Measurements from ENCODE around the gene NUB1.

Gene NUB1

DNA sequence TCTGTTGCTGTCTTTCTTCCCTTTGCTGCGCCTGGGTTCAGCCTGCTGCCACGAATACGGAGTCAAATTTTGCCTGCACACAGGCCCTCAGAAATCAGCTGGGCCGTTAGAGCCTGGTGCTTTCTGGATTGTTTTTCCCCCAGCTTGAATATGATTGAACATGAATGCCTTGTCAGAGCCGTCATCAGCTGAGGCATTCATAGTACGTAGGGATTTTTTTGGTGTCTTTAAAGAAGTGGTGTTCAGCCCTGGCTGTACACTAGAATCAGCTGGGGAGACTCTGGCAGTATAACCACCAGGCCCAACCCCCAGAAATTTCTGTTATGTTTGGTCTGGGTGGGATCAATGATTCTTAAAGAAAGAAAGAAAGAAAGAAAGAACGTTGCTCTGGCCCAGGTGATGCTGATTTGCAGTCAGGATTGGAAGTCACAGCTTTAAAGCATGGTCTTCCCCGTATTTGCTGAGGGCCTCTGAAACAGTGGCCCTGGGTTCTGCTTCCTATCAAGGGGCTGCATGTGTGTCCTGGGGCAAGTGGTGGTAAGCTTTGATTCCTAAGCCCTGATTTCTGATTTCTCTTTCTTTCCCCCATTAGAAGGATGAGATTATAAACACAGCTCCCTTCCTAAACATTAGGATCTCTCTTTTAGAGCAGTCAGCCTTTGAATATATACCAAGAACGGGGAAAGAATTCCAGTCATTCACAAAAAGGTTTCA, 24.7 kb downstream of the NUB1 start:
- in situ Hi-C loops (cut with MboI; ENCODE audit: low sequenced_read_pairs): no loop called here
- peaks cover 10% of the 10 kb centered on the region for H3K36me3 ChIP-seq (replicated peaks)
- H3K9me3 ChIP-seq: no peaks in the 10 kb centered on the region
- H3K4me1 ChIP-seq: no peaks in the 10 kb centered on the region
- no peak for DNase-seq (ENCODE audit: low spot score in 2 of 2)
- H3K27me3 ChIP-seq (ENCODE audit: low read depth): no peaks in the 10 kb centered on the region
- no peak overlapping the region for H3K4me3 ChIP-seq

- H3K27me3 ChIP-seq (ENCODE audit: low read depth): no peaks in the 10 kb centered on the region
- H3K9me3 ChIP-seq: no peaks in the 10 kb centered on the region
- DNase-seq (ENCODE audit: low spot score in 2 of 2): no peak
- in situ Hi-C loops (cut with MboI; ENCODE audit: low sequenced_read_pairs): no loop called here
- no peaks in the 10 kb centered on the region for H3K4me1 ChIP-seq
- H3K4me3 ChIP-seq: no peak overlapping the region
- peaks cover 10% of the 10 kb centered on the region for H3K36me3 ChIP-seq (replicated peaks)
Observed at GRCh38 chr7:151366880-151367222, 25.2 kb downstream of the NUB1 start.

DNA sequence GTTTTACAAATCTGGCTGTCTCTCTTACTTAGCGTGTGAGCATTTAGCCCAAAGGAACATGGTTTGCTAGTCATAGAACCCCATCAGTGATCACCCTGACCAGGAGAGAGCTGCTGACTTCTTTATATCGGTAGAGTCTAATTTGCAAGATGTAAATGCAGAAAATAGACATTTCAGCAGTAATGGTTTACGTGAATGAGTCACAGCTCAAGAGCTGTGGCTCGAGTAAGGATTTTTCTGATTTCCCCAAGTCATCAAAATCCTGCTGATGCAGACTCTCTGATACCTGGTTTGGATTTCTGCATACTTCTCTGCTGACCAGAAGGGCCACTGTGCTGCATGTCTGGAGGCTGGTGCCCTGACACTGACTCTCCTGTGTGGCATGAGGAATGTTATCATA, 25.7 kb downstream of the NUB1 start:
- Histone ChIP-seq H3K36me3 (replicated peaks) (peaks cover 10% of the 10 kb centered on the region), H3K9me3 (no peaks in the 10 kb centered on the region), H3K4me1 (no peaks in the 10 kb centered on the region), H3K27me3 (ENCODE audit: low read depth) (no peaks in the 10 kb centered on the region), H3K4me3 (no peak overlapping the region)
- in situ Hi-C loops (cut with MboI; ENCODE audit: low sequenced_read_pairs): no loop called here
- DNase-seq (ENCODE audit: low spot score in 2 of 2): no peak

DNA sequence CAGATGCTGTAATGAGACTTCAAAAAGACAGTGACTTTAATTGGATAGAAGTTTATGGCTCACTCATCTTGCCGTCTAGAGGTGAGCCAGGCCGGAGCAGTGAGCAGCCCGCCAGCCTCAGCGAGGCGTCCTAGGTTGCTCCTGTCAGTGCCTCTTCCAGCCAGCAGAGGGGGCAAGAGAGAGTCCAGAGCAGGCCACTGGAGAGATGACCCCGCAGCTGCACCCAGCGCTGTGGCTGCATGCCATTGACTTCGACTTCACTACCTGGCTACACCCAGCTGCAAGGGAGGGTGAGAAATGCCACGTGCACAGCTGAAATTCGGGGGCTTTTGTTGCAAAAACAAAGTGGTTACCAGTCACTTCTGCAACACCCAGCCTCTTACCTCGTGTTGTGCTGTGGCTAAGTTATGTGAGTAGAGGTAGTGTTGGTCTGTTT, 26.5 kb downstream of the NUB1 start:
- peak; percentile 69 to 90 for DNase-seq (ENCODE audit: low spot score in 2 of 2)
- H3K4me1 ChIP-seq: no peaks in the 10 kb centered on the region
- no peaks in the 10 kb centered on the region for H3K27me3 ChIP-seq (ENCODE audit: low read depth)
- peaks cover 6% of the 10 kb centered on the region for H3K36me3 ChIP-seq (replicated peaks)
- no peak overlapping the region for H3K4me3 ChIP-seq
- no peaks in the 10 kb centered on the region for H3K9me3 ChIP-seq
- in situ Hi-C loops (cut with MboI; ENCODE audit: low sequenced_read_pairs): no loop called here

DNA sequence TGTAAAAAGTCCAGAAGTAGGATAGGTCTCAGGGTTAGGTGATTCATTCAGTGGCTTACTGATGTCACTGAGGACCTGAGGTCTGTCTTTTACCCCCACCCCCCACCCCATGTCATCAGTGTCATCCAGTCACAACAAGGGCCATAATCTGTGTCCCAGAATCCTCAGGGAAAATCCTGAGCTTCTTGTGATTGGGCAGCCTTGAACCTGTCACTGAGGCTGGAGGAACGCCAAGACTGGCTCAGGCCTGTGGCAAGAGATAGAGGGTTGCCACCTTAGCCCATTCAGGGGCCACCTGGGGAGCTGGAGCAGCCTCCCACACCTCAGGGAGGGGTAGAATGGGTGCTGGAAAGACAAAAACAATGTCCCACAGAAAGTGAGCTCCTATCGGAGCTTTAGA, 29.7 kb downstream of the NUB1 start:
- Histone ChIP-seq H3K9me3 (no peaks in the 10 kb centered on the region), H3K4me1 (no peaks in the 10 kb centered on the region), H3K36me3 (replicated peaks) (peaks cover 6% of the 10 kb centered on the region), H3K27me3 (ENCODE audit: low read depth) (no peaks in the 10 kb centered on the region), H3K4me3 (no peak overlapping the region)
- no peak for DNase-seq (ENCODE audit: low spot score in 2 of 2)
- in situ Hi-C loops (cut with MboI; ENCODE audit: low sequenced_read_pairs): loop anchor here (10.0 kb wide), 1 partner anchor 394 kb away; no protein-coding TSS in a partner anchor

DNA sequence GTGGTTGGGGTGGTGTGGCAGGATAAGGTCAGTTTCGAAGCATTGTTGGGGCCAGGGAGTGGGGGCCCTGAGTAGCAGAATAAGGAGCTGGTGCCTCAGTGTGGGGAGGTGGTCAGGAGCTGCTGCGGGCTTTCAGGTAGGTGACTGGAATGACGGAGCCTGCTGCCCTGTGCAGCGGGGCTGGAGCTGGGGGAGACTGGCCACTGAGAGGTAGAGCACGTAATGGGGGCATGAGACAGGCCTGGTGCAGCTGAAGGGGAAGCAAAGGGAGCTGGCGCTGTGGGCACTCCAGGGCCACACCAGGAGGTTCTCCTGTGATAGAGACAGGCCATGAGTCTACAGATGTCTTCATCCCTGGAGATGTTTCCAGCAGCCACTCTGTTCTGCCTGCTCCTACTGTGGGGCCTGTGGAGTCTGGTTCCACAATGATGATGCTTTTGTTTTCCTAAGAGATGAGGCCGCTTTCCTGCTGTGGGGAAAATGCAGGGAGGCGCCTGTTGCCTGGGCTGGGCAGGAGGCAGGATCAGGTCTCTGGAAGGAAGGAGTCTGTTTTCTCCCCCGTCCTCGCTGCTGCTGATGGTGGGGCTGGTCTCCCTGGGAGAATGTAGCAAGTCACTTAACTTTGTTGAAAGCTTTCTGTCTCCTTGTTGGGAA, 31.1 kb downstream of the NUB1 start:
- Histone ChIP-seq H3K4me3 (no peak overlapping the region), H3K36me3 (replicated peaks) (peaks cover 6% of the 10 kb centered on the region), H3K27me3 (ENCODE audit: low read depth) (no peaks in the 10 kb centered on the region), H3K9me3 (no peaks in the 10 kb centered on the region), H3K4me1 (no peaks in the 10 kb centered on the region)
- no peak for DNase-seq (ENCODE audit: low spot score in 2 of 2)
- in situ Hi-C loops (cut with MboI; ENCODE audit: low sequenced_read_pairs): loop anchor here (10.0 kb wide), 1 partner anchor 392 kb away; no protein-coding TSS in a partner anchor

- Histone ChIP-seq H3K27me3 (ENCODE audit: low read depth) (no peaks in the 10 kb centered on the region), H3K4me1 (no peaks in the 10 kb centered on the region), H3K9me3 (no peaks in the 10 kb centered on the region), H3K4me3 (no peak overlapping the region), H3K36me3 (replicated peaks) (peaks cover 4% of the 10 kb centered on the region)
- in situ Hi-C loops (cut with MboI; ENCODE audit: low sequenced_read_pairs): loop anchor here (10.0 kb wide), 1 partner anchor 391 kb away; no protein-coding TSS in a partner anchor
- DNase-seq (ENCODE audit: low spot score in 2 of 2): no peak
Observed at GRCh38 chr7:151373599-151373998, 32.0 kb downstream of the NUB1 start.

DNA sequence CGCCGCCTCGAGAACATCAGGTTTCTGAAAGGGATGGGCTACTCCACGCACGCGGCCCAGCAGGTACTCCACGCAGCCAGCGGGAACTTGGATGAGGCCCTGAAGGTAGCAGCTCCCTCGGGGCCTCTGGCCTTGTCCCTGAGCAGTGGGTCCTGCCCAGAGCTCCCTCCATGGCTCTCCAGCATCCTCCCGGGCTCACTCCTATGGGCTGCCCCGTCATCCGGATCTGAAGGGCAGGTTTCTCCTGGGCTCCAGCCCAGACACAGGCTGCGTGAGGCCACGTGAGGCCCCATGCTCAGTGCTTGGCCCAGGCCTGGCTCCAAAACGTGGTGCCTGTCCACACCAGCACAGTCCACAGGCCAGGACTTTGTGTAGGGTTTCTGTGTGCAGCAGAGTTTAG, 32.5 kb downstream of the NUB1 start:
- peaks cover under 1% of the 10 kb centered on the region; the same call in 1 of the 2 replicates for H3K36me3 ChIP-seq (replicated peaks)
- in situ Hi-C loops (cut with MboI; ENCODE audit: low sequenced_read_pairs): loop anchor here (10.0 kb wide), 1 partner anchor 391 kb away; no protein-coding TSS in a partner anchor
- H3K9me3 ChIP-seq: no peaks in the 10 kb centered on the region
- no peaks in the 10 kb centered on the region for H3K27me3 ChIP-seq (ENCODE audit: low read depth)
- no peak overlapping the region for H3K4me3 ChIP-seq
- no peaks in the 10 kb centered on the region for H3K4me1 ChIP-seq
- no peak for DNase-seq (ENCODE audit: low spot score in 2 of 2)

GRCh38 chr7:151374726-151375125, 33.1 kb downstream of the NUB1 start:
- no peak for DNase-seq (ENCODE audit: low spot score in 2 of 2)
- in situ Hi-C loops (cut with MboI; ENCODE audit: low sequenced_read_pairs): loop anchor here (10.0 kb wide), 1 partner anchor 390 kb away; no protein-coding TSS in a partner anchor
- Histone ChIP-seq H3K9me3 (no peaks in the 10 kb centered on the region), H3K4me3 (no peak overlapping the region), H3K27me3 (ENCODE audit: low read depth) (no peaks in the 10 kb centered on the region), H3K4me1 (no peaks in the 10 kb centered on the region), H3K36me3 (replicated peaks) (no peaks in the 10 kb centered on the region)

- Histone ChIP-seq H3K27me3 (ENCODE audit: low read depth) (no peaks in the 10 kb centered on the region), H3K4me3 (no peak overlapping the region), H3K36me3 (replicated peaks) (no peaks in the 10 kb centered on the region), H3K9me3 (no peaks in the 10 kb centered on the region), H3K4me1 (no peaks in the 10 kb centered on the region)
- no peak for DNase-seq (ENCODE audit: low spot score in 2 of 2)
- in situ Hi-C loops (cut with MboI; ENCODE audit: low sequenced_read_pairs): loop anchor here (10.0 kb wide), 1 partner anchor 389 kb away; no protein-coding TSS in a partner anchor
Observed at GRCh38 chr7:151375530-151376217, 34.1 kb downstream of the NUB1 start.

- no peaks in the 10 kb centered on the region for H3K4me1 ChIP-seq
- H3K9me3 ChIP-seq: no peaks in the 10 kb centered on the region
- H3K27me3 ChIP-seq (ENCODE audit: low read depth): no peaks in the 10 kb centered on the region
- H3K4me3 ChIP-seq: no peak overlapping the region
- no peaks in the 10 kb centered on the region for H3K36me3 ChIP-seq (replicated peaks)
- in situ Hi-C loops (cut with MboI; ENCODE audit: low sequenced_read_pairs): loop anchor here (10.0 kb wide), 1 partner anchor 388 kb away; no protein-coding TSS in a partner anchor
- no peak for DNase-seq (ENCODE audit: low spot score in 2 of 2)
Observed at GRCh38 chr7:151376218-151376902, 34.7 kb downstream of the NUB1 start.

DNA sequence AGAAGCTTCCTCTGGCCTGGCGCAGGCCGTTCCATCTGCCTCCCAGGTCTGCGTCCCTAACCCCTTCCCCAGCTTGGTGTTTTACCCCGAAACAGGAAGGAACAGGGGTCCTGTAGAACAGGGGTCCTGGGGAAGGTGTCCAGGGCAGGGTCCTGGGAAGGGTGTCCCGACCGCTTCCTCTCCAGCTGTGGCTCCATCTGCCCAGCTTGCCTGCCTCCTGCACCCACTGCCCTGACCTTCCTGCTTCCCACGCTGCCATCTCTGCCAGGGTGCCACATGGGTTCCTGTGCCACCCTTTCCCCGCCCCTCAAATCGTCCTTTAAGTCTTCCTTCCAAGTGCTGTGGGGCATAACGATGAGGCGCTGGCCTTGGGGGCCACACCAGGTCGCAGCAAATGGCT, 35.8 kb downstream of the NUB1 start:
- in situ Hi-C loops (cut with MboI; ENCODE audit: low sequenced_read_pairs): loop anchor here (10.0 kb wide), 1 partner anchor 387 kb away; no protein-coding TSS in a partner anchor

DNA sequence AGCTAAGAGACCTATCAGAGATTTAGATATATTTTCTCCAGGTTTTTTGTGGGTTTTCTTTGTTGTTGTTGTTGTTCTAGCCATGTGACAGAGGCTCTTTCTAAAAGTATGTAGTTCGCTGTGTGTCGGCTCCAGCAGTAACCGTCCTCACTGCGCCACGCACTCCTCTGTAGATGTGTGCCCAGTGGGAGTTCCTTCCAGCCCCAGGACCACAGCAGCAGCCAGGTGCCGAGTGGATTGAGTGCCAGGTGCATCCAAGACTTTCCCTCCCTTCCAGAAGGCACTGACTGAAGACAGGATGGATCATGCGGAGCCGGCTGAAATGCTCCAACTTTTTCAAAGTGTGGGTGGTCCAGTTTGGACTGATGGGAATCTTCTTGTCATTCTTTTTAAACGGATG, 36.4 kb downstream of the NUB1 start:
- no peaks in the 10 kb centered on the region for H3K4me1 ChIP-seq
- no peaks in the 10 kb centered on the region for H3K27me3 ChIP-seq (ENCODE audit: low read depth)
- DNase-seq (ENCODE audit: low spot score in 2 of 2): no peak
- H3K36me3 ChIP-seq (replicated peaks): no peaks in the 10 kb centered on the region
- no peaks in the 10 kb centered on the region for H3K9me3 ChIP-seq
- in situ Hi-C loops (cut with MboI; ENCODE audit: low sequenced_read_pairs): loop anchor here (10.0 kb wide), 1 partner anchor 387 kb away; no protein-coding TSS in a partner anchor
- no peak overlapping the region for H3K4me3 ChIP-seq

More for the DNA sequence above, 35.8 kb downstream of the NUB1 start:
- Histone ChIP-seq H3K4me1 (no peaks in the 10 kb centered on the region), H3K9me3 (no peaks in the 10 kb centered on the region), H3K36me3 (replicated peaks) (no peaks in the 10 kb centered on the region), H3K4me3 (no peak overlapping the region), H3K27me3 (ENCODE audit: low read depth) (no peaks in the 10 kb centered on the region)
- DNase-seq (ENCODE audit: low spot score in 2 of 2): no peak

Measured in HAP-1 (cell line).